H1 (cell line): Measurements from ENCODE around the gene CRYBG1. TPM values are rescaled to one million over a fixed set of nuclear protein-coding genes. Genes with fewer than 3 reads are reported as not detected.

ENCODE experiments used
- CTCF ChIA-PET: fragments of 300-600 bp; sonication (Branson Sonifier 250); formaldehyde crosslinking; loops from one replicate; lab custom pipeline; 2021; ENCODE audit not compliant: partially characterized antibody; lab: Charles Lee
- POLR2A ChIA-PET: fragments of 300-600 bp; sonication (Branson Sonifier 250); formaldehyde crosslinking; loops from one replicate; lab custom pipeline; 2021; ENCODE audit warnings: inconsistent platforms; ENCODE audit not compliant: partially characterized antibody; lab: Charles Lee
- DNase-seq, 2 experiments: peaks; one replicate each; pipeline versions ENCODE4 v3.0.0 to v3.0.0-alpha.2; 2010 to 2022; ENCODE audit warnings: low spot score in 2 of 2, low read depth in 1 of 2, mixed read lengths in 1 of 2
- FAIRE-seq: peaks from 2 replicates; lab custom pipeline; 2011; peaks lifted over from hg19 to GRCh38; lab: Jason Lieb, UNC
- H2AFZ ChIP-seq: 2 replicates; pipeline ENCODE4 v1.8.1; 2012; ENCODE audit warnings: low read length, inconsistent platforms
- H2AK5ac ChIP-seq: 2 replicates; pipeline ENCODE4 v1.6.1; 2013; ENCODE audit warnings: low read depth, low read length
- H2BK120ac ChIP-seq: replicated peaks from 2 replicates; pipeline ENCODE3; 2013; ENCODE audit warnings: low read depth, low read length, inconsistent platforms
- H2BK12ac ChIP-seq: 2 replicates; pipeline ENCODE4 v1.6.1; 2013; ENCODE audit warnings: low read depth, low read length
- H2BK15ac ChIP-seq: 2 replicates; pipeline ENCODE4 v1.6.1; 2013; ENCODE audit warnings: low read length
- H2BK20ac ChIP-seq: 2 replicates; pipeline ENCODE4 v1.6.1; 2013; ENCODE audit warnings: low read length
- H2BK5ac ChIP-seq: 2 replicates; pipeline ENCODE4 v1.6.1; 2013; ENCODE audit warnings: low read depth, low read length
- H3K14ac ChIP-seq: 2 replicates; pipeline ENCODE4 v1.6.1; 2013; ENCODE audit warnings: inconsistent platforms; ENCODE audit not compliant: insufficient read length
- H3K18ac ChIP-seq: 2 replicates; pipeline ENCODE4 v1.6.1; 2013; ENCODE audit warnings: low read length; ENCODE audit errors: extremely low read depth
- H3K23ac ChIP-seq: 2 replicates; pipeline ENCODE4 v1.6.1; 2013; ENCODE audit warnings: inconsistent platforms; ENCODE audit not compliant: insufficient read length
- H3K23me2 ChIP-seq: 2 replicates; pipeline ENCODE4 v1.6.1; 2013; ENCODE audit warnings: low read depth, low read length
- H3K27ac ChIP-seq: 2 replicates; pipeline ENCODE4 v1.6.1; 2011; ENCODE audit warnings: low read depth, low read length, inconsistent platforms
- H3K27me3 ChIP-seq, 4 experiments: replicated peaks in 1 of 4; 1 replicate in 1 of 4; 2 replicates in 3 of 4; pipeline versions ENCODE4 v1.6.1 to v1.8.1; 2011 to 2013; ENCODE audit warnings: low read length in 3 of 4, mild to moderate bottlenecking in 3 of 4, inconsistent platforms in 2 of 4, mixed read lengths in 2 of 4, moderate library complexity in 1 of 4; ENCODE audit not compliant: control insufficient read depth in 3 of 4, insufficient read depth in 3 of 4; ENCODE audit errors: extremely low read depth in 1 of 4
- H3K36me3 ChIP-seq, 4 experiments: 2 replicates each; pipeline versions ENCODE4 v1.6.1 to v1.8.1; 2011 to 2013; ENCODE audit warnings: mild to moderate bottlenecking in 4 of 4, low read length in 3 of 4, moderate library complexity in 2 of 4, control low read depth in 1 of 4, inconsistent platforms in 1 of 4; ENCODE audit not compliant: insufficient read depth in 4 of 4, control insufficient read depth in 2 of 4
- H3K4ac ChIP-seq: replicated peaks from 2 replicates; pipeline ENCODE3; 2013; ENCODE audit warnings: low read length, low read depth, mixed read lengths, inconsistent platforms; ENCODE audit not compliant: insufficient read length
- H3K4me1 ChIP-seq, 4 experiments: replicated peaks in 1 of 4; 1 replicate in 1 of 4; 2 replicates in 3 of 4; pipeline versions ENCODE4 v1.6.1 to v1.8.1; 2011 to 2013; ENCODE audit warnings: low read length in 3 of 4, inconsistent platforms in 2 of 4, mixed read lengths in 1 of 4; ENCODE audit not compliant: insufficient read depth in 4 of 4, control insufficient read depth in 3 of 4
- H3K4me2 ChIP-seq, 2 experiments: 2 replicates each; pipeline versions ENCODE4 v1.6.1 to v1.8.1; 2011 to 2013; ENCODE audit warnings: low read depth in 2 of 2, low read length in 2 of 2, control low read depth in 1 of 2, inconsistent platforms in 1 of 2, mild to moderate bottlenecking in 1 of 2; ENCODE audit not compliant: insufficient read depth in 1 of 2
- H3K4me3 ChIP-seq, 4 experiments: fragments of 200-600, 300-600 bp in 1 of 4; sonication (generic), shearing (Covaris generic), sonication (Bioruptor Twin) in 1 of 4; 2 replicates each; pipeline versions ENCODE4 v1.5.1 to v1.8.1; 2011 to 2016; ENCODE audit warnings: low read length in 4 of 4, low read depth in 3 of 4, control low read depth in 2 of 4, inconsistent platforms in 2 of 4, mild to moderate bottlenecking in 2 of 4, mixed read lengths in 1 of 4, moderate library complexity in 1 of 4; ENCODE audit not compliant: insufficient read depth in 2 of 4; ENCODE audit errors: extremely low read depth in 1 of 4
- H3K56ac ChIP-seq: replicated peaks from 2 replicates; pipeline ENCODE3; 2013; ENCODE audit warnings: low read depth, mild to moderate bottlenecking, mixed read lengths, low read length, inconsistent platforms; ENCODE audit not compliant: insufficient read length
- H3K79me1 ChIP-seq: 2 replicates; pipeline ENCODE4 v1.6.1; 2013; ENCODE audit warnings: low read depth, low read length, control low read depth
- H3K79me2 ChIP-seq, 2 experiments: 2 replicates each; pipeline versions ENCODE4 v1.6.1 to v1.8.1; 2012 to 2013; ENCODE audit warnings: low read length in 2 of 2, mild to moderate bottlenecking in 2 of 2, inconsistent platforms in 1 of 2; ENCODE audit not compliant: insufficient read depth in 2 of 2, control insufficient read depth in 1 of 2
- H3K9ac ChIP-seq, 4 experiments: replicated peaks in 1 of 4; 1 replicate in 1 of 4; 2 replicates in 3 of 4; pipeline versions ENCODE4 v1.6.1 to v1.8.1; 2011 to 2013; ENCODE audit warnings: low read depth in 3 of 4, low read length in 3 of 4, control low read depth in 2 of 4, mild to moderate bottlenecking in 2 of 4, moderate library complexity in 2 of 4, inconsistent platforms in 1 of 4; ENCODE audit errors: extremely low read depth in 1 of 4
- H3K9me3 ChIP-seq, 2 experiments: 2 replicates each; pipeline versions ENCODE4 v1.6.1 to v1.8.1; 2012 to 2013; ENCODE audit warnings: mild to moderate bottlenecking in 2 of 2, moderate library complexity in 2 of 2, control low read depth in 1 of 2, inconsistent platforms in 1 of 2, low read depth in 1 of 2, low read length in 1 of 2, mixed read lengths in 1 of 2; ENCODE audit not compliant: insufficient read depth in 2 of 2
- H4K20me1 ChIP-seq, 2 experiments: replicated peaks in 1 of 2; 2 replicates each; pipeline versions ENCODE3 to v1.8.1; 2011 to 2013; ENCODE audit warnings: inconsistent platforms in 2 of 2, low read length in 2 of 2, mild to moderate bottlenecking in 1 of 2; ENCODE audit not compliant: insufficient read depth in 2 of 2, control insufficient read depth in 1 of 2
- H4K5ac ChIP-seq: 2 replicates; pipeline ENCODE4 v1.6.1; 2013; ENCODE audit warnings: low read length, low read depth, mixed read lengths, inconsistent platforms; ENCODE audit not compliant: insufficient read length
- H4K8ac ChIP-seq: 2 replicates; pipeline ENCODE4 v1.8.0; 2013; ENCODE audit warnings: mild to moderate bottlenecking, moderate library complexity, low read length, inconsistent platforms; ENCODE audit not compliant: insufficient read depth; ENCODE audit errors: extremely low read depth
- H4K91ac ChIP-seq: replicated peaks from 2 replicates; pipeline ENCODE3; 2013; ENCODE audit warnings: low read length, mixed read lengths, inconsistent platforms; ENCODE audit not compliant: insufficient read length
- ATF2 ChIP-seq: IDR thresholded peaks from 2 replicates; pipeline ENCODE4 v1.6.1; 2012; ENCODE audit warnings: low read length, inconsistent platforms
- ATF3 ChIP-seq: IDR thresholded peaks from 2 replicates; pipeline ENCODE4 v1.6.1; 2011; ENCODE audit warnings: low read depth, mild to moderate bottlenecking, low read length; ENCODE audit not compliant: insufficient read depth
- CEBPB ChIP-seq: IDR thresholded peaks from 2 replicates; pipeline ENCODE4 v1.6.1; 2012; ENCODE audit warnings: low read depth, low read length
- CHD1 ChIP-seq: IDR thresholded peaks from 2 replicates; pipeline ENCODE4 v1.6.1; 2012; ENCODE audit warnings: low read depth, low read length, improper control_type of control experiment
- CHD2 ChIP-seq: IDR thresholded peaks from 2 replicates; pipeline ENCODE4 v1.6.1; 2012; ENCODE audit warnings: low read length, improper control_type of control experiment
- CREB1 ChIP-seq: IDR thresholded peaks from 2 replicates; pipeline ENCODE4 v1.6.1; 2012; ENCODE audit warnings: inconsistent platforms
- POLR2A ChIP-seq, 2 experiments: IDR thresholded peaks; 1 replicate in 1 of 2; 2 replicates in 1 of 2; pipeline ENCODE4 v1.6.1; 2011; ENCODE audit warnings: low read depth in 2 of 2, low read length in 2 of 2, mild to moderate bottlenecking in 2 of 2; ENCODE audit errors: control extremely low read depth in 1 of 2
- SIN3A ChIP-seq, 2 experiments: IDR thresholded peaks in 1 of 2; conservative IDR thresholded peaks in 1 of 2; 2 replicates each; pipeline ENCODE4 v1.6.1; 2011 to 2012; ENCODE audit warnings: low read length in 2 of 2, improper control_type of control experiment in 1 of 2, low read depth in 1 of 2, mild to moderate bottlenecking in 1 of 2
- SIRT6 ChIP-seq: IDR thresholded peaks from one replicate; pipeline ENCODE4 v1.7.1; 2012; ENCODE audit warnings: low read length, inconsistent platforms
- SP2 ChIP-seq: IDR thresholded peaks from 2 replicates; pipeline ENCODE4 v1.6.1; 2012; ENCODE audit warnings: mild to moderate bottlenecking, low read length, inconsistent platforms
- SRF ChIP-seq: IDR thresholded peaks from 2 replicates; pipeline ENCODE4 v1.6.1; 2011; ENCODE audit warnings: mild to moderate bottlenecking, low read depth, low read length, moderate library complexity
- TAF1 ChIP-seq: IDR thresholded peaks from 2 replicates; pipeline ENCODE4 v1.6.1; 2011; ENCODE audit warnings: mild to moderate bottlenecking, low read depth, low read length
- WGBS, 2 experiments: shearing (Covaris generic) in 1 of 2; methylation state at CpG; one replicate each; pipeline versions ENCODE4 v1.1.6 to v1.1.7; 2013 to 2015; ENCODE audit warnings: low lambda C conversion rate in 2 of 2, mixed read lengths in 2 of 2, inconsistent platforms in 1 of 2, low coverage in 1 of 2, missing lambda C conversion rate in 1 of 2; ENCODE audit not compliant: insufficient replicate concordance in 2 of 2, insufficient coverage in 1 of 2, insufficient read length in 1 of 2; ENCODE audit errors: extremely low coverage in 1 of 2, missing lambda C conversion rate in 1 of 2; 5-methylcytosine and 5-hydroxymethylcytosine counted together
- polyA plus RNA-seq, 7 experiments: library from polyadenylated mRNA; depleted of rRNA in 3 of 7; stranded (reverse) in 5 of 7; unstranded in 2 of 7; fragments of >200 nt in 5 of 7; fragments of 200-250 nt in 2 of 7; gene quantifications; 1 replicate in 5 of 7; 2 replicates in 1 of 7; 4 replicates in 1 of 7; pipeline versions ENCODE4 v1.2.1 to v1.2.3, GENCODE V29; 2011 to 2013; ENCODE audit warnings: missing spikeins in 2 of 7, mixed read lengths in 2 of 7
- total RNA-seq: library from RNA; stranded (reverse); fragmentation: NEBNext Ultra II Directional; extraction: Animal tissue kit (Norgen Biotek cat#: 25700); gene quantifications from 2 replicates; pipeline ENCODE4 v1.2.1, GENCODE V29; 2021

Gene CRYBG1
- total and polyA plus RNA-seq, 2 of the 8 experiments (the other 6 are each of a cell fraction or from before 2014, with no cell fraction given): 2.2 to 11.6 TPM

GRCh38 chr6:106466211-106466610, 105.7 kb downstream of the CRYBG1 start:
- FAIRE-seq: no peak
- CTCF ChIA-PET: interaction anchor here (1.0 to 2.0 kb wide), 2 partner anchors 46 to 101 kb away, joined by 3 to 5 read pairs; no protein-coding TSS in a partner anchor
- POLR2A ChIA-PET: no interaction called here

More at GRCh38 chr6:106466211-106466610, 105.7 kb downstream of the CRYBG1 start:
- Histone ChIP-seq H2AK5ac (no peak overlapping the region), H4K20me1 (no peaks in the 10 kb centered on the region), H2BK20ac (no peak overlapping the region), H3K23ac (no peak overlapping the region), H4K8ac (no peak overlapping the region), H3K18ac (no peak overlapping the region), H3K4ac (no peak overlapping the region), H3K4me1 (peaks cover 0 to 4% (median 2%) of the 10 kb centered on the region in 4 experiments; a peak in 2 of 7 replicates), H3K27ac (no peak overlapping the region), H3K9me3 (no peaks in the 10 kb centered on the region), H4K5ac (no peak overlapping the region), H3K27me3 (no peaks in the 10 kb centered on the region; a peak in 1 of 7 replicates), H2AFZ (no peak overlapping the region), H3K23me2 (no peaks in the 10 kb centered on the region), H2BK12ac (no peak overlapping the region), H3K9ac (no peak overlapping the region), H3K4me3 (no peak overlapping the region), H3K79me1 (no peaks in the 10 kb centered on the region), H3K79me2 (no peaks in the 10 kb centered on the region), H3K14ac (no peak overlapping the region), H2BK15ac (no peak overlapping the region), H2BK120ac (no peak overlapping the region), H3K4me2 (no peak overlapping the region), H3K56ac (no peak overlapping the region), H4K91ac (no peak overlapping the region), H2BK5ac (no peak overlapping the region), H3K36me3 (no peaks in the 10 kb centered on the region)
- WGBS, 2 experiments: 70% methylated on average over 2 of the region's 2 CpGs; no CpG with 5 or more reads in 1 of the 2 experiments
- DNase-seq: no peak
- TF ChIP-seq ATF3 (no peak), SIRT6 (no peak), CREB1 (no peak), SRF (no peak), CEBPB (no peak), TAF1 (no peak), SIN3A (conservative IDR thresholded peaks at IDR 0.05 in 1 of 2, IDR thresholded peaks at IDR 0.05 in 1 of 2; ENCODE audit: low read depth in 1 of 2, low read length in 2 of 2) (no peak), CHD1 (no peak), SP2 (no peak), CHD2 (no peak), ATF2 (no peak), POLR2A (IDR thresholded peaks at IDR 0.05; ENCODE audit: control extremely low read depth in 1 of 2, low read depth in 2 of 2, low read length in 2 of 2) (no peak)
